Natural killer cell (primary cell): ENCODE results near the gene ANK2. TPM values are rescaled to one million over a fixed set of nuclear protein-coding genes. Genes with fewer than 3 reads are reported as not detected.

Experiments
- ATAC-seq, 3 donors: fragments of 150-1000 bp in 2 of 3; fragments of 200-7000 bp in 1 of 3; cut with Tn5 transposase; 1 replicate in 1 of 3; 2 replicates in 2 of 3; pipeline ENCODE4 v1.10.0; 2021; ENCODE audit warnings: mild to moderate bottlenecking in 2 of 3, moderate library complexity in 2 of 3
- DNase-seq, 2 donors: peaks; one replicate each; pipeline versions ENCODE4 v3.0.0 to v3.0.0-alpha.2; 2013 to 2021; ENCODE audit warnings: mixed read lengths in 1 of 2
- H3K27ac ChIP-seq: one replicate; pipeline ENCODE4 v1.5.1; 2013; ENCODE audit warnings: mild to moderate bottlenecking, low read length
- H3K27me3 ChIP-seq: one replicate; pipeline ENCODE4 v1.6.1; 2013; ENCODE audit warnings: low read length; ENCODE audit not compliant: control insufficient read depth, insufficient read depth
- H3K36me3 ChIP-seq: one replicate; pipeline ENCODE4 v1.6.1; 2013; ENCODE audit warnings: low read length; ENCODE audit not compliant: control insufficient read depth, insufficient read depth
- H3K4me1 ChIP-seq: one replicate; pipeline ENCODE4 v1.6.1; 2013; ENCODE audit warnings: low read length; ENCODE audit not compliant: control insufficient read depth, insufficient read depth
- H3K4me3 ChIP-seq: one replicate; pipeline ENCODE4 v1.5.1; 2013; ENCODE audit warnings: low read length
- H3K9me3 ChIP-seq: one replicate; pipeline ENCODE4 v1.6.1; 2013; ENCODE audit warnings: low read length; ENCODE audit not compliant: control insufficient read depth, insufficient read depth
- H3K27ac Mint-ChIP-seq, 2 donors: one replicate each; pipeline ENCODE4 v1.8.0; 2022; ENCODE audit warnings: mild to moderate bottlenecking in 2 of 2, mixed read lengths in 2 of 2, moderate library complexity in 1 of 2
- H3K27me3 Mint-ChIP-seq, 2 donors: one replicate each; pipeline ENCODE4 v1.8.0; 2022; ENCODE audit warnings: low read depth in 2 of 2, mixed read lengths in 2 of 2
- H3K36me3 Mint-ChIP-seq: one replicate; pipeline ENCODE4 v1.8.0; 2022; ENCODE audit warnings: mixed read lengths
- H3K4me1 Mint-ChIP-seq, 2 donors: one replicate each; pipeline ENCODE4 v1.8.0; 2022; ENCODE audit warnings: mixed read lengths in 2 of 2
- H3K4me3 Mint-ChIP-seq: one replicate; pipeline ENCODE4 v1.8.0; 2022; ENCODE audit warnings: mild to moderate bottlenecking, moderate library complexity, mixed read lengths
- H3K9me3 Mint-ChIP-seq, 2 donors: one replicate each; pipeline ENCODE4 v1.8.0; 2022; ENCODE audit warnings: mixed read lengths in 2 of 2
- CTCF ChIP-seq: fragments of 200-600 bp; IDR thresholded peaks from one replicate; pipeline ENCODE4 v1.8.0; 2022; ENCODE audit warnings: antibody characterized with exemption
- whole genome bisulfite sequencing: methylation state at CpG from one replicate; pipeline ENCODE4 v1.1.7; 2013; ENCODE audit warnings: missing lambda C conversion rate; ENCODE audit not compliant: insufficient coverage; 5-methylcytosine and 5-hydroxymethylcytosine counted together
- intact Hi-C: fragments of 100-400 bp; cut with micrococcal nuclease; formaldehyde crosslinking; loops from one replicate; pipeline ENCODE4 v1.14.2; 2022
- total RNA-seq, 4 donors: library from RNA; stranded (reverse); fragments of 120-200 nt in 1 of 4; gene quantifications; one replicate each; pipeline versions ENCODE4 v1.2.3 to v1.2.4, GENCODE V29; 2013 to 2022

Gene ANK2
- total RNA-seq, 3 donors from 2014 or later (not counting 1 experiment from before 2014, with no cell fraction given), result 0.05 TPM; not detected in 2

- no peaks in the 10 kb centered on the region for H3K27me3 ChIP-seq
- Mint-ChIP-seq H3K36me3 (no peaks in the 10 kb centered on the region), H3K27me3 (no peaks in the 10 kb centered on the region), H3K4me1 (no peaks in the 10 kb centered on the region), H3K4me3 (no peak overlapping the region), H3K9me3 (peaks cover 2 to 6% of the 10 kb centered on the region in 2 donors), H3K27ac (no peak overlapping the region)
- WGBS, result no CpG with 5 or more reads among the region's 2 CpGs
- H3K4me1 ChIP-seq, result no peaks in the 10 kb centered on the region
- H3K9me3 ChIP-seq, result no peaks in the 10 kb centered on the region
- intact Hi-C loops, result no loop called here
- TF ChIP-seq CTCF, result no peak
- ATAC-seq (no peak), DNase-seq (no peak)
- H3K4me3 ChIP-seq, result no peak overlapping the region
- no peaks in the 10 kb centered on the region for H3K36me3 ChIP-seq
- no peak overlapping the region for H3K27ac ChIP-seq
Observed at GRCh38 chr4:113070755-113071154, 21.3 kb downstream of the ANK2 start.

GRCh38 chr4:113071274-113071673 is 21.8 kb downstream of the ANK2 start:
- no peaks in the 10 kb centered on the region for H3K27me3 ChIP-seq
- H3K4me1 ChIP-seq, result no peaks in the 10 kb centered on the region
- Mint-ChIP-seq H3K4me1 (no peaks in the 10 kb centered on the region), H3K27me3 (no peaks in the 10 kb centered on the region), H3K27ac (no peak overlapping the region), H3K4me3 (no peak overlapping the region), H3K36me3 (no peaks in the 10 kb centered on the region), H3K9me3 (peaks cover 2 to 6% of the 10 kb centered on the region in 2 donors)
- no peaks in the 10 kb centered on the region for H3K9me3 ChIP-seq
- no peaks in the 10 kb centered on the region for H3K36me3 ChIP-seq
- no peak for TF ChIP-seq CTCF
- intact Hi-C loops, result no loop called here
- WGBS, result 92% methylated on average over 4 of the region's 4 CpGs
- DNase-seq, result no peak
- no peak overlapping the region for H3K27ac ChIP-seq
- no peak overlapping the region for H3K4me3 ChIP-seq
- no peak for ATAC-seq

- DNase-seq (no peak), ATAC-seq (no peak)
- H3K36me3 Mint-ChIP-seq, result no peaks in the 10 kb centered on the region
- Histone ChIP-seq H3K27me3 (no peaks in the 10 kb centered on the region), H3K27ac (no peak overlapping the region), H3K4me3 (no peak overlapping the region), H3K9me3 (no peaks in the 10 kb centered on the region), H3K36me3 (no peaks in the 10 kb centered on the region), H3K4me1 (no peaks in the 10 kb centered on the region)
- H3K27ac Mint-ChIP-seq, result no peak overlapping the region
- peaks cover 2 to 8% of the 10 kb centered on the region in 2 donors for H3K9me3 Mint-ChIP-seq
- TF ChIP-seq CTCF, result no peak
- no peaks in the 10 kb centered on the region for H3K27me3 Mint-ChIP-seq
- no peak overlapping the region for H3K4me3 Mint-ChIP-seq
- H3K4me1 Mint-ChIP-seq, result no peaks in the 10 kb centered on the region
- WGBS, result no CpG with 5 or more reads among the region's 2 CpGs
- intact Hi-C loops, result no loop called here
Observed at GRCh38 chr4:113071805-113072204, 22.4 kb downstream of the ANK2 start.

- H3K9me3 ChIP-seq, result no peaks in the 10 kb centered on the region
- no peaks in the 10 kb centered on the region for H3K36me3 Mint-ChIP-seq
- ATAC-seq (no peak), DNase-seq (no peak)
- no peaks in the 10 kb centered on the region for H3K27me3 ChIP-seq
- no peaks in the 10 kb centered on the region for H3K36me3 ChIP-seq
- intact Hi-C loops, result no loop called here
- no peaks in the 10 kb centered on the region for H3K4me1 Mint-ChIP-seq
- H3K4me1 ChIP-seq, result no peaks in the 10 kb centered on the region
- H3K4me3 ChIP-seq, result no peak overlapping the region
- TF ChIP-seq CTCF, result no peak
- peaks cover 2 to 8% of the 10 kb centered on the region in 2 donors for H3K9me3 Mint-ChIP-seq
- no peak overlapping the region for H3K4me3 Mint-ChIP-seq
- no peak overlapping the region for H3K27ac Mint-ChIP-seq
- WGBS, result 92% methylated on average over 9 of the region's 9 CpGs
- H3K27ac ChIP-seq, result no peak overlapping the region
- no peaks in the 10 kb centered on the region for H3K27me3 Mint-ChIP-seq
Observed at GRCh38 chr4:113073451-113074005, 24.1 kb downstream of the ANK2 start.
